Measurements from ENCODE around the gene NCKAP5.

NCKAP5 gene

GRCh38 chr2:133574186-133574585 is 5.9 kb upstream of the NCKAP5 start:
- DNase-seq (ENCODE audit: low read depth), result no peak

GRCh38 chr2:133573491-133574162 is 5.4 kb upstream of the NCKAP5 start:
- DNase-seq (ENCODE audit: low read depth), result no peak

GRCh38 chr2:133571249-133571648 is 3.0 kb upstream of the NCKAP5 start:
- DNase-seq (ENCODE audit: low read depth), result no peak

GRCh38 chr2:133570542-133570941 is 2.3 kb upstream of the NCKAP5 start:
- DNase-seq (ENCODE audit: low read depth), result no peak

GRCh38 chr2:133569286-133569830 is 1.1 kb upstream of the NCKAP5 start:
- no peak for DNase-seq (ENCODE audit: low read depth)

GRCh38 chr2:133568598-133568997 is 335 bp upstream of the NCKAP5 start:
- DNase-seq (ENCODE audit: low read depth), result no peak

- DNase-seq (ENCODE audit: low read depth), result no peak
Observed at GRCh38 chr2:133562558-133562957, 5.7 kb downstream of the NCKAP5 start.

- no peak for DNase-seq (ENCODE audit: low read depth)
Observed at GRCh38 chr2:133561045-133561852, 7.0 kb downstream of the NCKAP5 start.

- DNase-seq (ENCODE audit: low read depth), result no peak
Observed at GRCh38 chr2:133557614-133558013, 10.6 kb downstream of the NCKAP5 start.

- DNase-seq (ENCODE audit: low read depth), result no peak
Observed at GRCh38 chr2:133553838-133554408, 14.3 kb downstream of the NCKAP5 start.

- no peak for DNase-seq (ENCODE audit: low read depth)
Observed at GRCh38 chr2:133553251-133553650, 15.0 kb downstream of the NCKAP5 start.

GRCh38 chr2:133552821-133553220 is 15.4 kb downstream of the NCKAP5 start:
- DNase-seq (ENCODE audit: low read depth), result no peak

- DNase-seq (ENCODE audit: low read depth), result no peak
Observed at GRCh38 chr2:133541797-133542196, 26.5 kb downstream of the NCKAP5 start.

- DNase-seq (ENCODE audit: low read depth), result no peak
Observed at GRCh38 chr2:133541376-133541775, 26.9 kb downstream of the NCKAP5 start.

- no peak for DNase-seq (ENCODE audit: low read depth)
Observed at GRCh38 chr2:133532919-133533318, 35.3 kb downstream of the NCKAP5 start.

GRCh38 chr2:133531382-133531781 is 36.9 kb downstream of the NCKAP5 start:
- no peak for DNase-seq (ENCODE audit: low read depth)

GRCh38 chr2:133530645-133531044 is 37.6 kb downstream of the NCKAP5 start:
- no peak for DNase-seq (ENCODE audit: low read depth)

- no peak for DNase-seq (ENCODE audit: low read depth)
Observed at GRCh38 chr2:133526530-133527300, 41.5 kb downstream of the NCKAP5 start.

GRCh38 chr2:133525613-133526529 is 42.4 kb downstream of the NCKAP5 start:
- no peak for DNase-seq (ENCODE audit: low read depth)

- no peak for DNase-seq (ENCODE audit: low read depth)
Observed at GRCh38 chr2:133525090-133525489, 43.2 kb downstream of the NCKAP5 start.

- DNase-seq (ENCODE audit: low read depth), result no peak
Observed at GRCh38 chr2:133523406-133523805, 44.9 kb downstream of the NCKAP5 start.
